Parathyroid adenoma (tissue), 2 donors: ENCODE results near the gene PIK3R6.

ENCODE experiments used
- H2AFZ ChIP-seq: fragments of 300-600 bp; sonication (generic); one replicate; pipeline ENCODE4 v1.7.0; 2017; ENCODE audit warnings: antibody characterized with exemption, mild to moderate bottlenecking
- H3K27ac ChIP-seq: fragments of 300-600 bp; sonication (generic); one replicate; pipeline ENCODE4 v1.7.0; 2017
- H3K27me3 ChIP-seq: fragments of 300-600 bp; sonication (generic); one replicate; pipeline ENCODE4 v1.7.0; 2017; ENCODE audit warnings: low read length; ENCODE audit not compliant: control insufficient read depth, insufficient read depth
- H3K36me3 ChIP-seq: fragments of 300-600 bp; sonication (generic); one replicate; pipeline ENCODE4 v1.7.0; 2017; ENCODE audit warnings: low read length; ENCODE audit not compliant: control insufficient read depth, insufficient read depth
- H3K4me1 ChIP-seq: fragments of 300-600 bp; sonication (generic); one replicate; pipeline ENCODE4 v1.7.0; 2017; ENCODE audit warnings: control low read depth
- H3K4me2 ChIP-seq: fragments of 300-600 bp; sonication (generic); one replicate; pipeline ENCODE4 v1.7.0; 2017; ENCODE audit warnings: low read length
- H3K4me3 ChIP-seq: fragments of 300-600 bp; sonication (generic); one replicate; pipeline ENCODE4 v1.7.0; 2017; ENCODE audit warnings: low read depth, low read length
- H3K79me2 ChIP-seq: fragments of 300-600 bp; sonication (generic); one replicate; pipeline ENCODE4 v1.7.0; 2017; ENCODE audit warnings: control low read depth
- H3K9ac ChIP-seq: fragments of 300-600 bp; sonication (generic); one replicate; pipeline ENCODE4 v1.7.0; 2017; ENCODE audit warnings: mild to moderate bottlenecking
- H3K9me3 ChIP-seq: fragments of 300-600 bp; sonication (generic); one replicate; pipeline ENCODE4 v1.7.0; 2017; ENCODE audit warnings: low read length; ENCODE audit not compliant: control insufficient read depth
- TF ChIP-seq, protein P1 (sequence below): fragments of 300-600 bp; sonication (generic); IDR thresholded peaks from one replicate; pipeline ENCODE4 v1.7.0; 2017; ENCODE audit warnings: antibody characterized with exemption, mild to moderate bottlenecking
- donor health status: primary hyperparathyroidism.

PIK3R6 gene

DNA sequence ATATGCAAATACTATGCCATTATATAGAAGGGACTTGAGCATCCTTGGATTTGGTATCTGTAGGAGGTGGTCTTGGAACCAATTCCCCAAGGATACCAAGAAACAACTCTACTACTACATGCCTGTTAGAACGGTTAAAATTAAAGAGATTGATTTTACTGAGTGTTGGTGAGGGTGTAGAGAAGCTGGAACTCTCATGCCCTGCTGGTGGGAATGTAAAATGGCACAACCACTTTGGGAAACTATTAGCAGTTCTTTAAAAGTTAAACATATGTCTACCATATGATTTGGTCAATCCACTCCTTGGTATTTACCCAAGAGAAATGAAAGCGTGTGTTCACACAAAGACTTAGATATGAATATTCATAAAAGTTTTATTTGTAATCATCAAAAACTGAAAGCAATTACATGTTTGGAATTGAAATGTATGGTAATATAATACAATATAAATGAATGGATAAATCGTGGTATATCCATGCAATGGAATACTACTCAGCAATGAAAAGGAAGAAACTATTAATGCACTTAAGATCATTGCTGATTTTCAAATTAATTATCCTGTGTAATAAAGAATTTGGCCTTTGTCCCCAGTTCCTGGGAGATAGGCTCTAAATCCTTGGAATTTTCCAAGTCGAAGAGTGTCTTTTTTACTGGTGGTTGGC is 76.1 kb downstream of the PIK3R6 start:
- no peak overlapping the region for H3K9ac ChIP-seq
- no peaks in the 10 kb centered on the region for H3K79me2 ChIP-seq
- TF ChIP-seq, protein P1, sequence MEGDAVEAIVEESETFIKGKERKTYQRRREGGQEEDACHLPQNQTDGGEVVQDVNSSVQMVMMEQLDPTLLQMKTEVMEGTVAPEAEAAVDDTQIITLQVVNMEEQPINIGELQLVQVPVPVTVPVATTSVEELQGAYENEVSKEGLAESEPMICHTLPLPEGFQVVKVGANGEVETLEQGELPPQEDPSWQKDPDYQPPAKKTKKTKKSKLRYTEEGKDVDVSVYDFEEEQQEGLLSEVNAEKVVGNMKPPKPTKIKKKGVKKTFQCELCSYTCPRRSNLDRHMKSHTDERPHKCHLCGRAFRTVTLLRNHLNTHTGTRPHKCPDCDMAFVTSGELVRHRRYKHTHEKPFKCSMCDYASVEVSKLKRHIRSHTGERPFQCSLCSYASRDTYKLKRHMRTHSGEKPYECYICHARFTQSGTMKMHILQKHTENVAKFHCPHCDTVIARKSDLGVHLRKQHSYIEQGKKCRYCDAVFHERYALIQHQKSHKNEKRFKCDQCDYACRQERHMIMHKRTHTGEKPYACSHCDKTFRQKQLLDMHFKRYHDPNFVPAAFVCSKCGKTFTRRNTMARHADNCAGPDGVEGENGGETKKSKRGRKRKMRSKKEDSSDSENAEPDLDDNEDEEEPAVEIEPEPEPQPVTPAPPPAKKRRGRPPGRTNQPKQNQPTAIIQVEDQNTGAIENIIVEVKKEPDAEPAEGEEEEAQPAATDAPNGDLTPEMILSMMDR: no peak
- no peak overlapping the region for H2AFZ ChIP-seq
- H3K9me3 ChIP-seq: no peaks in the 10 kb centered on the region
- H3K27ac ChIP-seq: no peak overlapping the region
- H3K4me3 ChIP-seq: no peak overlapping the region
- H3K4me1 ChIP-seq: no peaks in the 10 kb centered on the region
- H3K36me3 ChIP-seq: no peaks in the 10 kb centered on the region
- H3K4me2 ChIP-seq: no peak overlapping the region
- no peaks in the 10 kb centered on the region for H3K27me3 ChIP-seq

DNA sequence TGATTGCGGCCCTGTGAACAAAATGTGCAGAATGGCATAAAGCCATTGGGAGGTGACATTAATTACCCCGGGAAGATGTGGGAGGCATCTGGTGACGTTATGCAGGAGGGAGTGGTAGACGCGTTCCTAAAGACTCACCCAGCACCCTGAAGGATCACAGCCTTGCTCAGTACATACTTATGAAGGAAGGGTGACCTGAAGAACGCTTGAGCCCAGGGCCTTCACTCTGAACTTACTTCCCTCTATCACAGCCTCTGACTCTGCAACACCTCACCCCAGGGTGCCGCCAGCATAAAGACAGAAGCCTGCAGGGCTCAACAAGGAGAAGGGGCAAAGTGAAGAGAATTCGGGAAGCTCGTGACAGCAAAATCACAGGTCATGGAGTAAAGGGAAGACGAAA is 77.7 kb downstream of the PIK3R6 start:
- Histone ChIP-seq H3K27ac (no peak overlapping the region), H3K4me2 (no peak overlapping the region), H3K36me3 (no peaks in the 10 kb centered on the region), H3K4me1 (peaks cover 4% of the 10 kb centered on the region), H3K9ac (no peak overlapping the region), H2AFZ (no peak overlapping the region), H3K4me3 (no peak overlapping the region), H3K79me2 (no peaks in the 10 kb centered on the region), H3K27me3 (no peaks in the 10 kb centered on the region), H3K9me3 (no peaks in the 10 kb centered on the region)
- TF ChIP-seq, protein P1: no peak

DNA sequence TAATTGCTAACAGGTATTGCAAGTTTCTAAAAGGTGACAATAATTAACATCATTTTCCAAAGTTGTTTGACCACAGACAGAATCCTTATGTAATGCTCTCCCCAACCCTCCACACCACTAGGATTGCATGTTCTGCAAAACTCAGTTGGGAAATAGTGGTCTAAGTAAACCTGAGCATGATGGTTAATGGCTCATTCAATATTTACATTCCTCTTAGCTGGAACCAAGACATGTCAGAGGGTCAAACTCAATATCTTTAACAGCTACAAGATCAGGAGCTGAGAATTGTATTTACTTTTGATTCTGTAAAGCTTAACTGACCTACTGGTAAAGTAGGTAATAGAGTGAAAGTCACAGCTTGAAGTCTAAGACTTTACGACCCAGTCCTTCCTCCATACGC is 78.5 kb downstream of the PIK3R6 start:
- no peak overlapping the region for H3K9ac ChIP-seq
- TF ChIP-seq, protein P1: no peak
- no peak overlapping the region for H3K4me2 ChIP-seq
- no peaks in the 10 kb centered on the region for H3K36me3 ChIP-seq
- no peaks in the 10 kb centered on the region for H3K27me3 ChIP-seq
- H3K4me1 ChIP-seq: peaks cover 4% of the 10 kb centered on the region
- H3K79me2 ChIP-seq: no peaks in the 10 kb centered on the region
- H3K27ac ChIP-seq: no peak overlapping the region
- no peaks in the 10 kb centered on the region for H3K9me3 ChIP-seq
- no peak overlapping the region for H2AFZ ChIP-seq
- no peak overlapping the region for H3K4me3 ChIP-seq

DNA sequence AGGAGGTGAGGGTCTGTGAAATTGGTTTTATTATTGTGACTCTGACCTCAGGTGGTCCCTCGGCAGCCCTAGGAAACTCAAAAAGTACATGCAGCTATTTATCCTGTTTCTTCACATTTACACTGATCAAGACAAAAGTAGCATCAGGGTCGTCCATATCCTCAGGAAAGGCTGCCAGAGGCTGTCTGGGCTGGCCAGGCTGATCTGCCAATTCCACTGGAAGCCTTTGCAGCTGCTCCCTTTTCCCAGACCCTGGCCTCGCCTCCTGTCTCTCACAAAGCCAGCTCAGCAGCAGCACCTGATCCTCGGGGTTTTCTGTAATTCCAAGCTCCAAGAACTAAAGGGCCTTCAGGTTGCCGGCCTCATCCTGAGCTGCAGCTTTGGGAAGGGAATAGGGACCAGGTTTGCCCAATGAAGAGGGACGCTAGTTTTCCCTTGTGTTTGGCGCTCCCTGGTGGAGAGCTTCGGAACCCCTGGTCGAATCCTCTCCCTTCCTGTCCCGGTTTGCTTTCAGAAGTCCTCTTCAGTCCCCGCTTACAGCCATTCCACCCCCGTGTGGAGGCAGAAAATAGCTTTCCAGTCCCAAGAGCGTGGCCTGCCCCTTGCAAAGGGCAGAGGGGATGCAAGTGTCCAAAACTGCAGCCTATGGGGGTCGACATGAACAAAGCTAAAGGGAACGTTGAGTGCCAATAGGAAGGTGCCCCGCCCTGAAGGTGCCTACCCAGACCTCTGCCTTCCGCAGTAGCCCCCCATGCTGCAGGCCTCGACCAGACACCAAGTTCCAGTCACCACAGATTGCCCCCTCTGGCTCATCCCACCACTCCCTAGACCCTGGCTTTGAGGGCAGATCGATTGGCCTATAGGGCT is 81.7 kb downstream of the PIK3R6 start:
- Histone ChIP-seq H2AFZ (peak overlapping the region; percentile 64), H3K9ac (no peak overlapping the region), H3K4me2 (no peak overlapping the region), H3K79me2 (no peaks in the 10 kb centered on the region), H3K4me1 (peaks cover 4% of the 10 kb centered on the region), H3K4me3 (no peak overlapping the region), H3K27ac (no peak overlapping the region), H3K27me3 (no peaks in the 10 kb centered on the region), H3K9me3 (no peaks in the 10 kb centered on the region), H3K36me3 (no peaks in the 10 kb centered on the region)
- TF ChIP-seq, protein P1: peak; percentile 80
